HEK293T (cell line): ENCODE data around the gene UNC13D.
A peak's percentile ranks its signal among the peaks of the same experiment; 100 is the strongest.
"Not testable (repeated sequence)": the region's sequence is repeated elsewhere in the genome, so short reads cannot be mapped to it uniquely, and the experiment has no call there.

Experiments used
- CTCF ChIA-PET: fragments of 350-600 bp; formaldehyde crosslinking; extraction: SDS; loops from one replicate; lab custom pipeline; 2021; ENCODE audit warnings: antibody characterized with exemption, inconsistent platforms; lab: Yijun Ruan, JAX
- POLR2A ChIA-PET: fragments of 350-600 bp; formaldehyde crosslinking; extraction: SDS; loops from one replicate; lab custom pipeline; 2020; ENCODE audit warnings: antibody characterized with exemption, inconsistent platforms; lab: Yijun Ruan, JAX
- DNase-seq: peaks from one replicate; pipeline ENCODE4 v3.0.0; 2012; ENCODE audit warnings: mixed read lengths; ENCODE audit errors: extremely low spot score
- ARNT ChIP-seq: fragments of 450-650 bp; IDR thresholded peaks from 2 replicates; pipeline ENCODE4 v1.6.1; 2017; ENCODE audit warnings: mild to moderate bottlenecking
- BHLHE40 ChIP-seq: fragments of 450-650 bp; IDR thresholded peaks from 2 replicates; pipeline ENCODE4 v1.6.1; 2016; ENCODE audit warnings: mild to moderate bottlenecking, moderate library complexity, borderline replicate concordance
- CTBP1 ChIP-seq: fragments of 450-650 bp; IDR thresholded peaks from 2 replicates; pipeline ENCODE4 v1.6.1; 2016; ENCODE audit warnings: borderline replicate concordance
- ELF4 ChIP-seq: fragments of 450-650 bp; IDR thresholded peaks from 2 replicates; pipeline ENCODE4 v1.6.1; 2017; ENCODE audit warnings: antibody characterized with exemption
- FOXA1 ChIP-seq: fragments of 450-650 bp; IDR thresholded peaks from 2 replicates; pipeline ENCODE4 v1.6.1; 2016; ENCODE audit warnings: mild to moderate bottlenecking
- FOXK2 ChIP-seq: fragments of 450-650 bp; IDR thresholded peaks from 2 replicates; pipeline ENCODE4 v1.6.1; 2016; ENCODE audit warnings: mild to moderate bottlenecking
- FOXM1 ChIP-seq: fragments of 450-650 bp; IDR thresholded peaks from 2 replicates; pipeline ENCODE4 v1.6.1; 2017; ENCODE audit warnings: mild to moderate bottlenecking, borderline replicate concordance
- HDGF ChIP-seq: fragments of 450-650 bp; IDR thresholded peaks from 2 replicates; pipeline ENCODE4 v1.6.1; 2017; ENCODE audit warnings: antibody characterized with exemption, borderline replicate concordance
- L3MBTL2 ChIP-seq: fragments of 450-650 bp; conservative IDR thresholded peaks from 2 replicates; pipeline ENCODE4 v1.6.1; 2016; ENCODE audit warnings: mild to moderate bottlenecking
- LEF1 ChIP-seq: fragments of 450-650 bp; IDR thresholded peaks from 2 replicates; pipeline ENCODE4 v1.6.1; 2017; ENCODE audit warnings: mild to moderate bottlenecking, borderline replicate concordance
- NFRKB ChIP-seq: fragments of 450-650 bp; IDR thresholded peaks from 2 replicates; pipeline ENCODE4 v1.6.1; 2016; ENCODE audit warnings: mild to moderate bottlenecking, moderate library complexity
- PKNOX1 ChIP-seq: fragments of 450-650 bp; IDR thresholded peaks from 2 replicates; pipeline ENCODE4 v1.6.1; 2016
- SP1 ChIP-seq: fragments of 450-650 bp; IDR thresholded peaks from 2 replicates; pipeline ENCODE4 v1.6.1; 2017
- SUZ12 ChIP-seq: fragments of 450-650 bp; IDR thresholded peaks from 2 replicates; pipeline ENCODE4 v1.6.1; 2016; ENCODE audit warnings: mild to moderate bottlenecking
- TARDBP ChIP-seq: fragments of 450-650 bp; IDR thresholded peaks from 2 replicates; pipeline ENCODE4 v1.6.1; 2016
- ZNF384 ChIP-seq: fragments of 450-650 bp; IDR thresholded peaks from 2 replicates; pipeline ENCODE4 v1.6.1; 2016

The UNC13D gene

GRCh38 chr17:75861927-75862317, 17.7 kb upstream of the UNC13D start:
- POLR2A ChIA-PET, result interaction anchor here (0.6 kb wide), 1 partner anchor 254 kb away, joined by 3 read pairs; no protein-coding TSS in a partner anchor
- TF ChIP-seq TARDBP (no peak), SUZ12 (no peak), FOXK2 (no peak), FOXA1 (no peak), FOXM1 (no peak), ZNF384 (no peak), BHLHE40 (no peak), CTBP1 (no peak), ARNT (no peak), PKNOX1 (no peak), L3MBTL2 (no peak), HDGF (no peak), ELF4 (no peak), NFRKB (no peak), SP1 (no peak), LEF1 (no peak)
- CTCF ChIA-PET, result interaction anchor here (1.1 to 2.6 kb wide), 7 partner anchors 11 to 65 kb away, joined by 4 to 33 read pairs (median 10); partner anchors contain the start of gene TRIM47
- no peak for DNase-seq

- CTCF ChIA-PET, result interaction anchor here (0.9 to 1.4 kb wide), 2 partner anchors 13 to 76 kb away, joined by 3 to 4 read pairs; no protein-coding TSS in a partner anchor
- POLR2A ChIA-PET, DNase-seq: not testable (repeated sequence)
Observed at GRCh38 chr17:75859358-75859757, 15.2 kb upstream of the UNC13D start.

GRCh38 chr17:75856062-75856756, 12.0 kb upstream of the UNC13D start:
- TF ChIP-seq L3MBTL2, result peak; percentile 49; the same call in 1 of the 2 replicates
- TF ChIP-seq HDGF, result no peak
- peak; percentile 73 for DNase-seq
- ChIA-PET POLR2A (interaction anchor here (0.6 to 3.3 kb wide), 27 partner anchors 10 to 248 kb away, joined by 3 to 39 read pairs (median 6); partner anchors contain the start of genes FBF1, GALK1, MRPL38 and TRIM47), CTCF (interaction anchor here (0.6 to 2.0 kb wide), 9 partner anchors 11 to 389 kb away, joined by 3 to 13 read pairs (median 3); partner anchors contain the start of gene TRIM65)

GRCh38 chr17:75855310-75856061, 11.3 kb upstream of the UNC13D start, which contains the start of gene WBP2:
WBP2 (minus strand) TSS chr17:75855335; CDS start chr17:75855297, 38 bp downstream.
- ChIA-PET CTCF (interaction anchor here (0.6 to 2.0 kb wide), 11 partner anchors 10 to 150 kb away, joined by 3 to 13 read pairs (median 4); partner anchors contain the start of gene TRIM65), POLR2A (interaction anchor here (0.5 to 3.3 kb wide), 44 partner anchors 9 to 873 kb away, joined by 3 to 39 read pairs (median 5); partner anchors contain the start of genes CDK3, FBF1, GALK1 and MRPL38)
- TF ChIP-seq HDGF (0 out of 2 replicates have a peak, but pooled peaks have one; percentile 16), NFRKB (no peak), L3MBTL2 (peak; percentile 94), PKNOX1 (0 out of 2 replicates have a peak, but pooled peaks have one; percentile 34)
- DNase-seq, result peak; percentile 98

- CTCF ChIA-PET, result interaction anchor here (0.6 to 2.0 kb wide), 9 partner anchors 9 to 150 kb away, joined by 3 to 13 read pairs (median 4); no protein-coding TSS in a partner anchor
- peak; percentile 46 for DNase-seq
- TF ChIP-seq FOXK2 (no peak), SUZ12 (no peak), HDGF (no peak)
- POLR2A ChIA-PET, result interaction anchor here (0.5 to 3.3 kb wide), 39 partner anchors 9 to 872 kb away, joined by 3 to 39 read pairs (median 5); partner anchors contain the start of genes CDK3, FBF1, GALK1 and MRPL38
Observed at GRCh38 chr17:75854881-75855309, 10.7 kb upstream of the UNC13D start.

GRCh38 chr17:75854101-75854748, 10.0 kb upstream of the UNC13D start:
- ChIA-PET CTCF (interaction anchor here (1.2 to 1.4 kb wide), 3 partner anchors 26 to 81 kb away, joined by 3 to 4 read pairs (median 4); no protein-coding TSS in a partner anchor), POLR2A (interaction anchor here (1.3 to 3.3 kb wide), 12 partner anchors 8 to 148 kb away, joined by 3 to 39 read pairs (median 12); partner anchors contain the start of genes CDK3, TRIM47, TRIM65 and UNK)
- no peak for DNase-seq
- no peak for TF ChIP-seq PKNOX1
- TF ChIP-seq SP1, result no peak
- no peak for TF ChIP-seq HDGF
- TF ChIP-seq FOXM1, result no peak
- no peak for TF ChIP-seq FOXA1
- TF ChIP-seq NFRKB, result no peak
